Pons (tissue), 1 donor: ENCODE results near the gene AGAP3.

Experiments used
- DNase-seq: peaks from one replicate; pipeline ENCODE4 v3.0.0-alpha.2; 2016; ENCODE audit warnings: low spot score

The AGAP3 gene

DNA sequence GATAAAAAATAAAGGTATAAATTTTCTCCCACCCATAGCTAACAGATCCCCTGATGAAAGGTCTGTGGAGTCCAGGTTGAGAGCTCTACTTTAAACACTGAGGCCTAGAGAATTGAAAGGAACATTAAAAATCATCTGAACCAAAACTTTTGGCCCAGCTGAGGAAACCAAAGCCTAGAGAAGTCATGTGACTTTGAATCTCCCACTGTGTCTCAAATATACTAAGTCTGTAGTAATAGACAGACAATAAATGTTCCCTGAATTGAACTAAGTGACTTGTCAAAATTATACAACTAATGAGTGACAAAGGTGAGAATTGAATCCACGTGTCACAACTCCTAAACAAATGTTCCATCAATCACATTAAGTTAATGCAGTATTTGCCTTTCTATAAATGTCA, 75.5 kb downstream of the AGAP3 start:
- DNase-seq, result no peak

- no peak for DNase-seq
Measured at GRCh38 chr7:151166629-151167196, 80.4 kb downstream of the AGAP3 start.

- no peak for DNase-seq
Measured at GRCh38 chr7:151167197-151167961, 81.1 kb downstream of the AGAP3 start, which contains the start of gene GBX1. TSS of gene GBX1 (minus strand) at chr7:151167694. CDS start at chr7:151167548, 146 bp downstream.

GRCh38 chr7:151168003-151168786, 81.9 kb downstream of the AGAP3 start:
- DNase-seq, result no peak

DNA sequence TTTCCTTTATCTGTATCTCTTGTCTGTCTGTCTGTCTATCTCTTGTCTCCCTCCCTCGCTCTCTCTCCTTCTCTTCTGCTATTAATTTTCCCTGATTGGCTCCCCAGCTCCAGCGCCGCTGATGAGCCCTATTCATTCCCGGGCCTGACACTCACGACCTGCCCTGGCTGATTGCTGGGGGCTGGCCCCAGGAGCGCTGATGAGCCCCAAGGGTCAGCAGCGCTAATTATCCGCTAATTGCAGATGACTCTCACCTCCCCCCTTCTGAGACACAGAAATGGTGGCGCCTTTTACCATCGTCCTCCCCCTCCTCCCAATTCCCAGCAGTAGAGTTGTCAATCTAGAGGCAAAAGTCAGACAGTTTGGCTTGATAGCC, 82.5 kb downstream of the AGAP3 start:
- no peak for DNase-seq

- peak; percentile 65 for DNase-seq
Measured at GRCh38 chr7:151172273-151173141, 86.2 kb downstream of the AGAP3 start.

DNA sequence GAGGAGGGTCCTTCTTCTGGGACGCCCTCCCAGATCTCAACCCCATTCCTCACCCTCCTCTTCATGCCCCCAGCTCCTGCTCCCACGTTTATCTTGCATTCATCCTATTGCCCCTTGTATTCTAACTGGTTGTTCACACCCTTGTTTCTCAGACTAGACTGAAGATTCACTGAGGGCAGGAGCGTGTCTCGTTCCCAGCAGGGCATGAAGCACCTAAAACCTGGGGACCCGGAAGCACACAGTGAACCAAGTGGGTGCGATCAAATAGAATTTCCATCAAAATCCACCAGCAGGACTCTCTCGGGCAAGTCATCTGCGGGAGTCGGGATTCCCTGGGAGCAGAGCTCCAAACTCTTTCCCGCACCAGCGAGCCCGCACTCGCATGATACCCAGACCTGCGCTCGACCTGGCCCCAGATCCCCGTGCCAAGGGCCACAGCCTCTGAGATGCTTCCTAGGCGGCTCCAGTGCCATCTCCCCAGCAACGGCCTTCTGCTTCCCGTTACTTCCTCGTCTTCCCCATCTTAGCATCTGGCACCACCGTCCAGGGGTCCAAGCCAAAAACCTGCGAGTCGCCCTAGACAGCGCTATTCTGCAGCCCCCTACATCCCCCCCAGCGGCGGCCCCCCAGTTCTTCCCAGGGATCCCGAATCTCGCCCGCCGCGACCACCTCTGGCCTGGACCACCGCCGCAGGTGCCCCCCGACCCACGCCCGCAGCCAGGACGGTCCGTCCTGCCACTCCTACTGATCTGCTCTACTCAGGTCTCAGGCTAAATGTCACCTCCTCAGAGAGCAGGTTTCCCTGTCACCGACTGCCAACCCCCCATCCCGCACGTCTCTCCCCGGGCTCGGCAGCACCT, 87.3 kb downstream of the AGAP3 start:
- no peak for DNase-seq

- no peak for DNase-seq
Measured at GRCh38 chr7:151174246-151175046, 88.2 kb downstream of the AGAP3 start.

DNA sequence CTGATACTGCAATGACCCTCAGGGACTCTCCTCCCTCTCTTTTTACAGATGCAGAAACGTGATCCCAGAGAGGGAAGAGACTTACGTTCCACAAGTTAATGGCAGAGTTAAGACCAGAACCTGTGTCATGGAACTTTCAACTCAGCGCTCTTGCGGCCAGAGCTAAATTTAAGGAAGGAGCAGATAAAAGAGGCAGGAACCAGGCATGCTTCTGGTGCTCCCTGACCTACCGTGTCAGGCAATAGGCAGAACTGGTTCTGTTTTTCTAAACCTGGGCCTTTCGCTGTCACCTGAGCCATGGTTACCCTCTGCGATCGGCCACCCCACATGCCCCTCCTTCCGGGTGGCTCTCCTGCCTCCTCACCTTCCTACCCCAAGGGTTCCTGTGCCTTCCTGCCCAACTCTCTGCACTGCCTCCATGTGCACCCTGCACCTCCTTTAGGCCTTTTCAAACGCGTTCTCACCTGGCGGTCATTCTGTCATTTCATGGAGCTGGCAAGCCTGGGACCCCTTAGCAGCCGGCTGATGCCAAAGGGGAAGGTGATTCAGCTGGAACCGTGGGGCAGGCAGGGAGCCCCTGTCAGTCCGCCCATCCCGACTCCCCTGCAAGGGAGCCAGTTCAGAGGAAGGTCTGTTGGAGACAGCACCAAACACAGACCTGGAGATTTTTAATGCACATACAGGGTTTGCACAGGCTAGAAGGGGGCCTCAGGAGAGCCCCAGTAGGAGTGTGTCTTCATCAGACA, 88.9 kb downstream of the AGAP3 start:
- DNase-seq, result no peak

- no peak for DNase-seq
Measured at GRCh38 chr7:151175793-151176311, 89.6 kb downstream of the AGAP3 start.

- DNase-seq, result no peak
Measured at GRCh38 chr7:151176401-151176800, 90.1 kb downstream of the AGAP3 start.

GRCh38 chr7:151177310-151177709, 91.0 kb downstream of the AGAP3 start:
- DNase-seq, result no peak

GRCh38 chr7:151178236-151178635, 92.0 kb downstream of the AGAP3 start:
- DNase-seq, result peak; percentile 23

DNA sequence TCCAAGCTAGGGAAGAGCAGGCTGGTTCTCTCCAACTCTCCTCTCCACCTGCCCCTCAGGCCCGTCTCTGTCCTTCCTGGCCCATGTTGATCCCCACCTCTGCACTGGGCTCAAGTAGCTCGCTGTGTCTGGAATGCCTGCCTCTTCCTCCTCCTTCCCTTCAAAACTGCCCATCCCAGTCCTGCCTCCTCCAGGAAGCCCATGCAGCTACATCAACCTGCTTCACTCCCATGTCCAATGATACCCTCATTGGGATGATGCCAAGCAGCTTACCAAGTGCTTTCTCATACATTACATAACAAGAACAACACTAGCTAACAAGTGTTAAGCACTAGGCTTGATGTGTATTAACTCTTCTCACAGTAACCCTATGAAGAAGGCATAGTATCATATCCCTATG, 92.6 kb downstream of the AGAP3 start:
- no peak for DNase-seq

GRCh38 chr7:151179287-151179860, 93.1 kb downstream of the AGAP3 start:
- no peak for DNase-seq

DNA sequence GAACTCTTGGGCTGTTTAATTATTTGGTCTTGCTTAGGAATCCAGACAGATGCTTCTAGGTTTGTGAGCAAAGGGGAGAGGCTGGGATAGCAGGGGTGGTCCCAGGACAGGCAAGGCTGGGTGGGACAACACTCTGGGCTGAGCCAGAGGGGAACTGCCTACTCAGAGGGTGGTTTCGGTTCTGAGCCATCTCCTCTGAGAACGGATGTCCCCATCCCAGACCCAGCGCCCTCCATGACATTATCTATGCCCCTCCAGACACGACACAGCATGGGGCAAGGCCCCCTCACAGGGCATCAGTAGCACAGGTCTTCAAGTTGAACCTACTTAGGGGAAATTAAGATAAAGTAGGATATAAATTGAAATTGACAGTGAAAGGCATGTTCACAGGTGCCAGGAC, 93.7 kb downstream of the AGAP3 start:
- no peak for DNase-seq

DNA sequence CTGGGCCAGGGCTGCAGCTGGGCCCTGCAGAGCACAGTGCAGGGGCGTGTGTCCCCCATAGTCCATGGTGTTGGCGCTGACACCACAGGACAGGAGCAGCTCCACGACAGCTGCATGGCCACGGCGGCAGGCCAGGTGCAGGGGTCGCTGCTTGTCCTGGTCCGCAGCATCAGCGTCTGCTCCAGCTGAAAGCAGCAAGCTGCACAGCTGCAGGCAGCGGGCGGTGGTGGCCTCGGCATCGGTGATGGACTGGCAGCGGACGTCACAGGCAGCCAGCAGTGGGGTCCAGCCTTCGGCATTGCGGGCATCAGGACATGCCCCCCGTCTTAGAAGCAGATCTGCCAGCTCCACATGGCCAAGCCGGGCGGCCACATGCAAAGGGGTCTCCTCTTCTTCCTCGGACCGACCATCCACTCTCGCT, 94.7 kb downstream of the AGAP3 start:
- no peak for DNase-seq

- no peak for DNase-seq
Measured at GRCh38 chr7:151185762-151186639, 99.7 kb downstream of the AGAP3 start.
